ENCODE results near the gene TRIM63. TPM values are rescaled to one million over a fixed set of nuclear protein-coding genes. Genes with fewer than 3 reads are reported as not detected.
"Not testable (repeated sequence)": the region's sequence is repeated elsewhere in the genome, so short reads cannot be mapped to it uniquely, and the experiment has no call there.

The TRIM63 gene
- total RNA-seq, 1 experiment from 2014 or later = not detected

- Histone ChIP-seq H3K4me2 (no peak overlapping the region), H3K27me3 (ENCODE audit: insufficient read depth, low read depth) (no peaks in the 10 kb centered on the region), H4K20me1 (ENCODE audit: insufficient read depth) (no peaks in the 10 kb centered on the region), H2AFZ (no peak overlapping the region), H3K79me2 (ENCODE audit: low read depth) (no peaks in the 10 kb centered on the region), H3K9me2 (ENCODE audit: insufficient read depth) (no peaks in the 10 kb centered on the region), H3K9me3 (ENCODE audit: insufficient read depth, low read depth) (no peaks in the 10 kb centered on the region), H3K36me3 (ENCODE audit: low read depth) (no peaks in the 10 kb centered on the region), H3K27ac (no peak overlapping the region), H3K4me1 (replicated peaks; ENCODE audit: insufficient read depth) (peaks cover 15% of the 10 kb centered on the region), H3K4me3 (no peak overlapping the region), H3F3A (ENCODE audit: insufficient read depth, low read depth) (peaks cover 14% of the 10 kb centered on the region; the same call in 1 of the 2 replicates)
- BruUV-seq (replicated peaks) = no TSS peak
- DNase-seq = no peak
- intact Hi-C loops (cut with micrococcal nuclease; ENCODE audit: unreplicated experiment) = no loop called here
- ChIA-PET POLR2A (ENCODE audit: unreplicated experiment) (no interaction called here), CTCF (interaction anchor here (0.6 kb wide), 1 partner anchor 290 kb away, joined by 3 read pairs; no protein-coding TSS in a partner anchor)
- TF ChIP-seq CTCF (conservative IDR thresholded peaks at IDR 0.05) (no peak), EZH2 (IDR thresholded peaks at IDR 0.05; ENCODE audit: low read depth) (no peak)
Measured at GRCh38 chr1:26102119-26102518, 34.7 kb upstream of the TRIM63 start.

- intact Hi-C loops (cut with micrococcal nuclease; ENCODE audit: unreplicated experiment); H4K20me1 ChIP-seq (ENCODE audit: insufficient read depth); H3K9me2 ChIP-seq (ENCODE audit: insufficient read depth); H3K4me2 ChIP-seq; H3K4me3 ChIP-seq; BruUV-seq (replicated peaks); H3K27ac ChIP-seq; DNase-seq; POLR2A ChIA-PET (ENCODE audit: unreplicated experiment); CTCF ChIA-PET; H3K36me3 ChIP-seq (ENCODE audit: low read depth); H2AFZ ChIP-seq; H3K79me2 ChIP-seq (ENCODE audit: low read depth); H3K27me3 ChIP-seq (ENCODE audit: insufficient read depth, low read depth); H3K9me3 ChIP-seq (ENCODE audit: insufficient read depth, low read depth): not testable (repeated sequence)
- Histone ChIP-seq H3K4me1 (replicated peaks; ENCODE audit: insufficient read depth) (peaks cover 15% of the 10 kb centered on the region), H3F3A (ENCODE audit: insufficient read depth, low read depth) (peaks cover 17% of the 10 kb centered on the region; the same call in 1 of the 2 replicates)
Measured at GRCh38 chr1:26100204-26100603, 32.8 kb upstream of the TRIM63 start.

GRCh38 chr1:26099780-26100179 is 32.4 kb upstream of the TRIM63 start:
- Histone ChIP-seq H4K20me1 (ENCODE audit: insufficient read depth) (no peaks in the 10 kb centered on the region), H3K27me3 (ENCODE audit: insufficient read depth, low read depth) (no peaks in the 10 kb centered on the region), H3K27ac (no peak overlapping the region), H3K4me3 (no peak overlapping the region), H3K4me2 (no peak overlapping the region), H2AFZ (no peak overlapping the region), H3K9me3 (ENCODE audit: insufficient read depth, low read depth) (no peaks in the 10 kb centered on the region), H3K36me3 (ENCODE audit: low read depth) (no peaks in the 10 kb centered on the region), H3K9me2 (ENCODE audit: insufficient read depth) (no peaks in the 10 kb centered on the region), H3F3A (ENCODE audit: insufficient read depth, low read depth) (peaks cover 17% of the 10 kb centered on the region; the same call in 1 of the 2 replicates), H3K4me1 (replicated peaks; ENCODE audit: insufficient read depth) (peaks cover 15% of the 10 kb centered on the region), H3K79me2 (ENCODE audit: low read depth) (no peaks in the 10 kb centered on the region)
- TF ChIP-seq CTCF (conservative IDR thresholded peaks at IDR 0.05) (no peak), EZH2 (IDR thresholded peaks at IDR 0.05; ENCODE audit: low read depth) (no peak)
- intact Hi-C loops (cut with micrococcal nuclease; ENCODE audit: unreplicated experiment) = no loop called here
- no peak for DNase-seq
- POLR2A ChIA-PET (ENCODE audit: unreplicated experiment) = no interaction called here
- CTCF ChIA-PET = no interaction called here
- BruUV-seq (replicated peaks) = no TSS peak

- no TSS peak for BruUV-seq (replicated peaks)
- Histone ChIP-seq H3K4me2 (0 out of 2 replicates have a peak overlapping the region, but pooled peaks have one; percentile 44), H4K20me1 (ENCODE audit: insufficient read depth) (no peaks in the 10 kb centered on the region), H3K79me2 (ENCODE audit: low read depth) (no peaks in the 10 kb centered on the region), H3K9me3 (ENCODE audit: insufficient read depth, low read depth) (no peaks in the 10 kb centered on the region), H3K9me2 (ENCODE audit: insufficient read depth) (no peaks in the 10 kb centered on the region), H3K4me1 (replicated peaks; ENCODE audit: insufficient read depth) (peaks cover 15% of the 10 kb centered on the region), H2AFZ (no peak overlapping the region), H3K27me3 (ENCODE audit: insufficient read depth, low read depth) (no peaks in the 10 kb centered on the region), H3K36me3 (ENCODE audit: low read depth) (no peaks in the 10 kb centered on the region), H3K4me3 (no peak overlapping the region), H3K27ac (no peak overlapping the region), H3F3A (ENCODE audit: insufficient read depth, low read depth) (peaks cover 17% of the 10 kb centered on the region; the same call in 1 of the 2 replicates)
- no peak for DNase-seq
- CTCF ChIA-PET = no interaction called here
- intact Hi-C loops (cut with micrococcal nuclease; ENCODE audit: unreplicated experiment) = no loop called here
- TF ChIP-seq CTCF (conservative IDR thresholded peaks at IDR 0.05) = no peak
- POLR2A ChIA-PET (ENCODE audit: unreplicated experiment) = interaction anchor here (0.6 kb wide), 1 partner anchor 47 kb away, joined by 4 read pairs; no protein-coding TSS in a partner anchor
Measured at GRCh38 chr1:26098602-26099001, 31.2 kb upstream of the TRIM63 start.

All from PC-9 (cell line).